HTR-8/SVneo (cell line): ENCODE data around the gene REPS2.

Experiments
- DNase-seq: peaks from one replicate; pipeline ENCODE4 v3.0.0; 2011; ENCODE audit warnings: low spot score, mixed read lengths; ENCODE audit not compliant: insufficient read length
- FAIRE-seq: peaks from 2 replicates; lab custom pipeline; 2011; peaks lifted over from hg19 to GRCh38; lab: Jason Lieb, UNC

The REPS2 gene

DNA sequence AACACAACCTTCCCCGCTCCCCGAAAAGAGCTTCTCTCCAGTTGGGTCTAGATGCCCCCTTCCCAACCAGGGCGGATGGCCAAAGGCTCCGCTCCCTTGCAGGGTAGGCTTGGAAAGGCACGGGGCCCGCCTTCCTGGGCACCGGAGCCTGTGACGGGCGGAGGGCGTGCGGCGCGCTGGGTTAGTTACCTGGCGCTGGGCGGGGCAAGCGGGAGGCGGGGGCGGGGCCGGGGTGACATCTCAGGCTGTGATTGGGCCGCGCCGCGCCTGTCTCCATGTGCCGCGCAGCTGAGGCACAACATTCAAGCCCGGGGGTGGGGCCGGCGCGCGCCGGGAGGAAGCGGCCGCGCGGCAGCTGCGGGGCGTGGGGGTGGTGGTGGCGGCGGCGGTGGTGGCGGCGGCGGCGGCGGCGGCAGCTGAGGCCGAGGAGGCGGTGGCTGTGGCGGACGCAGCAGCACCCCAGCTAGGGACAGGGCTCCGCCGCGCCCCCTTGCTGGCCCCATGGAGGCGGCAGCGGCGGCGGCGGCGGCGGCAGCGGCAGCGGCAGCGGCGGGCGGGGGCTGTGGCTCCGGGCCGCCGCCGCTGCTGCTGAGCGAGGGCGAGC, at the start of gene REPS2:
TSS of gene REPS2 (plus strand) at position 298 of the 604 bp plus-strand sequence. CDS start at position 502, 204 bp downstream.
- peak; percentile 73 for FAIRE-seq
- DNase-seq = peak; percentile 84

DNA sequence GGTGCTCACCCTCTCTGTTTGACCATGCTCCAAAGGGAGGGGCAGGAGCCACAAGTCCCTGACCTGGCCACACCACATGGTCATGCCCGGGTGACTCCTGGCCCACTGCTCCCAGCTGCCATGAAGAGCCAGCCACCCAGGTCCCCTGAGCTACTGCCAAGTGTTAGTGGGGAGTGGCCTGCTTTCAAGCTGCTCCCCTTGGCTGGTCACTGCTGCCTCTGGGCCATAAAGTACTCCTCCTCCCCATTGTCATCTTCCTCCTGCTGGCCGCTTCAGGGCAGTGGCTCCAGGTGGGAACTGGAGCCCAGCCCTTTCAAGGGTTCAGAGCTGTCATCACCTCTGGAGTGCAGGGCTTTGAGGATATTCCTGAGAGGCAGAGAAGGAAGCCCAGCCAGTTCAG, 49.0 kb upstream of the REPS2 start:
- no peak for DNase-seq
- FAIRE-seq = no peak

DNA sequence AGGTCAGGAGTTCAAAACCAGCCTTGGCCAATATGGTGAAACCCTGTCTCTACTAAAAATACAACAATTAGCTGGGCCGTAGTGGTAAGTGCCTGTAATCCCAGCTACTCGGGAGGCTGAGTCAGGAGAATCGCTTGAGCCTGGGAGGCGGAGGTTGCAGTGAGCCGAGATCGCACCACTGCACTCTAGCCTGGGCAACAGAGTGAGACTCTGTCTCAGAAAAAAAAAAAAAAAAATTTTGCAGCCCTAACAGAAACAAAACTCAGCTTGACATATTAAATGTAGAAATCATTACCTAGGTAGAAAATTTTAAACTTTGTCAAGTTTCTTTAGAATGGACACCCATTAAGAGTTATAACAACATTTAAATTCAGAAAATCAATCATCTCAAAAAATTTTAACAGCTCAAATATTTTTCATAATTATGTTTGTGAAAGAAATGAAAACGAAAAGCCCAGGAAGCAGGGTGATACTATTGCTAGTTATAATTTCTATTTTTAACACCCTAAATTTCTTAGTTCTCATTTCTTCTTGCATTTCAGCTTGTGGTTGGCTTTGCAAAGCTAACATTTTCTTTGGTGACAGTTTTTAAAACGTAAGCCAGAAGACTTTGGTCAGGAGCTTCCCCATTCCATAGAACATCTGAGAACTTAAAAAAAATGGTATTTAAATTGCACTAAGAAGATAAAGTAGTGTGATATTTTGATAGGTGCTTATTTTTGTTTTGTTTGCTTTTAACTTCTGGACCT, 43.0 kb upstream of the REPS2 start:
- FAIRE-seq (no peak), DNase-seq (no peak)

DNA sequence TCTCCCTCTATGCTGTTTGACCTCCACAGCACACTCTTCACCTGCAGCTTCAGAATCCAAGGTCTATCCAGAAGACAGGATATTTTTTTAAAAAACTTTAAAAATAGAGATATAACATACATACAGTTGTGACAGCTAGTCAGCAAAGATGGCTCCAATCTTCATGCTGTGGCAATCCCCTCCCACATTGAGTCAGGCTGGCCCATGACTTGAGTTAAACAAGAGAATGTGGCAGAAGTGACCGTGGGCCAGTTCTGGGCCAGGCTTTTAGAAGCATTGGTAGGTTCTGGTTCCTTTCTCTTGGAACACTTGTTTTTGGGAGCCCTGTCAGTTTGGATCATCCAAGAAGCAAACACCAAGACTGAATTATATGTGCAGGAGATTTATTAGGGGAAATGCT, 36.1 kb upstream of the REPS2 start:
- FAIRE-seq = no peak
- no peak for DNase-seq

DNA sequence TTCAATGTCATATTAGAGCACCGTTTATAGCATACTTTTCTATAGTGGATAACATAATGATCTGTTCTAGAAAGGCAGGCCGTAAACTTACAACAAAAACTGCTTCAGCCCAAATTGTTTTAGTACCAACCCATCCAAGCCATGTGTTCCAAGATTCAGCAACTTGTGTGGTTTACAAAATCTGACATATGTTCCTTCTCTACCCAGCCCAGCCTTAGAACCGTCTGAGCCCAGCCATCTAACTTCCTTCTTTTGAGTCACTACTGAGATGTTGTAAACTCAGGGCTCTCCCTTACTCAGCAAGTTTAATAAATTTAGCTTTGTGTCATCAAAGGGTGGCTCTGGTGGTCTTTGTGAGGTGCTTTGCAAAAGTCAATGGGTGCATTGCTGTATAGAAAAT, 32.4 kb upstream of the REPS2 start:
- DNase-seq (no peak), FAIRE-seq (no peak)

DNA sequence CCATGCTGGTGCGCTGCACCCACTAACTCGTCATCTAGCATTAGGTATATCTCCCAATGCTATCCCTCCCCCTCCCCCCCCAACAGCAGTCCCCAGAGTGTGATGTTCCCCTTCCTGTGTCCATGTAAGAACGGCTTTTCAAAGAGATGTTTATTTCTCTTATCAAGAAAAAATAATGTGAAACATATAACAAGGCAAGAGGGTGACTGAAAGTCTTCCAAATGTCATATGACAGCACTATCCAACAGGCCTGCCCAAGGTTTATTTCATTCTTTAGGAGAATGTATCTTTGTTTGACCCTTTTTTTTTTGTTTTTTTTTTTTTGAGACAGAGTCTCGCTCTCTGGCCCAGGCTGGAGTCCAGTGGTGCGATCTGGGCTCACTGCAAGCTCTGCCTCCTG, 29.9 kb upstream of the REPS2 start:
- DNase-seq = no peak
- FAIRE-seq = no peak

DNA sequence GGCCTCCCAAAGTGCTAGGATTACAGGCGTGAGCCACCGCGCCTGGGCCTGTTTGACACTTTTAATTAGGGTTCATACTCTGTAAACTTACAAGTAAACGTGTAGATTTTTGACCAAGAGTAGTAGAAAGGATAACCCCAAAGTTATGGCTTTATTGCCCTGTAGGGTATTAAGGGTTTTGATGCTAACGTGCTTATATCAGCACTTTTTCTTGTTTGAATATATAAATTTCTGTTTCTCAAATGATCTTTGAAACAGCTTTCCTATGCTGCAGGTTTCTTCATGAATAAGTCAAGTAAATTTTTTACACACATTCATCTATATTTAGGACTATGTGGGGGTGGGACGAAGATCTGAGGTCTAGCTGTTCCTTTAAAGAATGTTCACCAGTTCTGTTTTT, 29.3 kb upstream of the REPS2 start:
- FAIRE-seq = no peak
- no peak for DNase-seq

DNA sequence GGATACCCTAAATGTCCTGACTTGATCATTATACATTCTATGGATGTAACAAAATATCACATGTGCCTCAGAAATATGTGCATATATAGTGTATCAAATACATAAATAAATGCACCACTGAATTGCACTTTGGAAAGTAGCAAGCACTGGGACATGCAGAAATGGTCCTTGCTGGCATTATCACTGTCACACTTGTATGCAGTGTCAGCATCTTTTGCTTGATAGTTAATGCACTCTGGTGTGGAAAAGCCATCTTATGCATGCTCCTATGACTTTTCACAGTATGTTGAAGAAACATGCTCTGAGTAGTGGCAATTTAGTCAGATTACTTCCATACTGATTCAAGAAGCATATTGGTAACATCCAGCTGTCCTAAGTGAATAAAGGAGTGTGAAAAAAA, 27.5 kb upstream of the REPS2 start:
- DNase-seq (no peak), FAIRE-seq (no peak)

DNA sequence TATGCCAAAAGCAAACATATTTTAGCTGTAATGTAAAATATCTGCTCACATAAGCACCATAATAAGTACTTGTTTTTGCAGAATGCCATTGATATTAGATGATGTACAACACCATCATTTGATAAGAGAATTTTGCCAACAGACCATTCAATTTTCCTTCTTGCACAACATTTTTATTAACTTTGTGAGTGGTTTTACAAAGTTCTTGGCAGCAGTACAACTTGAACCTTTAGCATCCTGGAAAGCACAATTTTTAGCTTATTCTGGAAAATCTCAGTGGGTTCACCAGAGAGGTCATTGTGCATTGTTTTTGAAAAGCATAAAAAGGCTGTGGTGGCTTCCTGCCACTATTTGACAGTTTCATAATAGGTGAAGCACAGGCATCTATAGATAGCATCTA, 26.4 kb upstream of the REPS2 start:
- FAIRE-seq (no peak), DNase-seq (no peak)

DNA sequence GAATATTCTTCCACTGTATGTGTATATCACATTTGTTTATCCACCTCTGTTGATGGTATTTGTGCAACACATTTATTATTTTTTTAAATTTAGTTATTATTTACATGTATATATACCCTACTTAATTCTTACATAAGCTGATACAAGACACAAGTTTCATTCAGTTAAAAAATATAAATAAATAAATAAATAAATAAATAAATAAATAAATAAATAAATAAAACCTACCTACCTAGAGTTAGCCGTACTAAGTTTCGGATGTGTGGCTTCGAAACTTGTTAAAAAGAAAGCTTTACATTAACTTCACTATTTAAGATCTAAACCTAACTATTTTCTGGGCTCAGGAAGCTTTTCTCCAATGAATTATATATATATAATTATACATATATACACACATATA, 23.3 kb upstream of the REPS2 start:
- FAIRE-seq (no peak), DNase-seq (no peak)

DNA sequence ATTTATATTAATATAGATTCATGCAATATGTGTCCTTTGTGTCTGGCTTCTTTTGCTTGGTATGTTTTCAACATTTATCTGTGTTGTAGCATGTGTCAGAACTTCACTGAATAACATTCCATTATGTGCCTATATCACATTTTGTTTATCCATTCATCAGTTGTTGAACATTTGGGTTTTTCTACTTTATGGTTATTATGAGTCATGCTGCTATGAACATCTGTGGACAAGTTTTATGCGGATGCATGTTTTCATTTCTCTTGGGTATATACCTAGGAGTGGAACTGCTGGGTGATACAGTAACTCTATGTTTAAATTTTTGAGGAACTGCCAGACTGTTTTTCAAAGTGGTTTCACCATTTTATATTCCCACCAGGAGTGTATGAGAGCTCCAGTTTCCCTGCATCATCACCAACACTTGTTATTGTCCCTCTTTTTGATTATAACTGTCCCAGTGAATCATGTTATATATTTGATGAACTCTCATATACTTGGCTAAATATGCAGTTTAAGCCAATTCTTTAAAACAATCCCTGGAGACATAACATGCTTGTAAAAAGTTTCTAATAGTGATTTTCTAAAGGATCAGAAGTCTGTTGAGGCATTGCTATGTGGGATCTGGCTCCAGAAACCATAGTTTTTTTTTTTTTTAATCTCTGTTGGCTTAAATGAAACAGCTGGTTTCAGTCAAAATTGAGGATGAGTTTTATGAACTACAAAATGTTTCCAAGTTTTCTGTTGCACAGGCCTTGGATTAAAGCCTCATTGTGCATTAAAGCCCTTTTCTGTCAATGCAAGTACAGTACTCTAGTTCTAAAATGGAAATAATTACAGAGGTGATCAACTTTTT, 21.6 kb upstream of the REPS2 start:
- no peak for FAIRE-seq

DNA sequence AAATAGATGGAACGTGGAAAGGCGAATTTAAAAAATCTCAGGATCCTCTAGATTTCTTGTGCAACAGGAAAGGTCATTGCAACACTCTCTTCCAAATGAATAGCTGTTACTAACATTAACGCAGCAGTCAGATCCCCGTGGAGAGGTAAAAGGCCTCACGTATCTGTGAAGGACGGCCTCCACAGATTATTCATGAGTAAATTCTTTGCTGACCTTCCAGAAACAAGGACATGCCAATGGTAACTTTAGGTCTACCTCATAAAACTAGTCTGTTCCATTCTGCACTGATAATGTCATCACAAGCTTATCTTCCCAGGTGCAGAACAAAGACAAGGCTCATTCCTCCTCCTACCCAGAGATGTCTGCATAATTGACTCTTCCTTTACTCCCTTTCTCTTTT, 16.1 kb upstream of the REPS2 start:
- FAIRE-seq (no peak), DNase-seq (no peak)

More for the DNA sequence above, 21.6 kb upstream of the REPS2 start:
- DNase-seq = no peak

DNA sequence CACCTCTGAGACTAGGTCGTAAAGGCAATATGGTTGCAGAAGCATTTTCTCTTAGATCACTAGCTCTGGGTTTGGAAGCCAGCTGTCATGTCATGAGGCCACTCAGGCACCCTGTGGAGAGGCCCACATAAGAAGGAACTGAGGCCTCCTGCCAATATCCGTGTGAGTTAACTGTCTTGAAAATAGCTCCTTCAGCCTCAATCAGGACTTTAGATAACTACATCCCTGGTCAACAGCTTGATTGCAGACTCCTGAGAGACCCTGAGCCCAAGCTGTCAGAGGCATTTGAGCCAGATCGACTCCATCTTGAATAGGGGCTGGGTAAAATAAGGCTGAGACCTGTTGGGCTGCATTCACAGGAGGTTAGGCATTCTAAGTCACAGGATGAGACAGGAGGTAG, 15.1 kb upstream of the REPS2 start:
- FAIRE-seq = no peak

DNA sequence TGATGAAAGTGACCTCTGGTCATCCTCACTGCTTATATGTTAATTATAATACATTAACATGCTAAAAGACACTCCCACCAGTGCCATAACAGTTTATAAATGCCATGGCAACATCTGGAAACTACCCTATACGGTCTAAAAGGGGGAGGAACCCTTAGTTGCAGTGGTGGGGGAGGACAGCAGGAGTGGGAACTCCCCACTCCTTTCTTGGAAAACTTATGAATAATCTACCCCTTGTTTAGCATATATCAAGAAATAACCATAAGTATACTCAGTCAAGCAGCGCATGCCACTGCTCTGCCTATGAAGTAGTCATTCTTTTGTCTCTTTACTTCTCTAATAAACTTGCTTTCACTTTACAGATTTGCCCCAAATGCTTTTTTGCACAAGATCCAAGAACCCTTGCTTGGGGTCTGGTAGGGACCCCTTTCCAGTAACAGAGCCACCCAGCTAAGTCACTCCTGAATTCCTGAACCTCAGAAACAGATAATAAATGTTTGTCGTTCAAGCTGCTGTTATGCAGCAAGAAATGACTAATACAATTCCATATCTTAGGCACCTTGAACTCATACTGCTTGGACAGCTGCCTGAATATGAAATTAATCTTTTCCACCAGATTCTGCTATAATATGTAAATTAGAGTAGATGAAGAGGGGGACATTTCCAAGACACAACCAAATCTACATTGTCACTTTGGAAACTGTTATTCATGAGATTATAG, 14.4 kb upstream of the REPS2 start:
- FAIRE-seq (no peak), DNase-seq (no peak)

More for the DNA sequence above, 15.1 kb upstream of the REPS2 start:
- DNase-seq = no peak

DNA sequence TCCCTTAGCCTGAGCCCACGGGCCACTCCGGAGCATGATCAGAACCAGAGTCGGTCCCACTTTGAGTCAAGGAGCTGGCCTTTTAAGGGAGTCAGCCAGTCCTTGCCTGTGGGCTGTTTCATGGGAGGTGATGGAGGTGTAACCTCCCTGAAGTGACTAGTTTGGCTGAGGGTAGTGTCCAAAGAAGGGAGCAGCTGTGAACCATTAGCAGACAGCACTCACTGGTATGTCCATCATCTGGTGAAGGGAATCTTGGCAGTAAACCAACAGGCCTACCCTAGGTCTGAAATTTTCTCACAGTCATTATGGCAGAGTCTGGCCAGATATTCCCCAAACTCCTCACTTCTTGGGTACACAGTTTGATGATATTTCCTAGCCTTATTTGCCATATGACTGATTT, 12.3 kb upstream of the REPS2 start:
- no peak for DNase-seq
- FAIRE-seq = no peak

DNA sequence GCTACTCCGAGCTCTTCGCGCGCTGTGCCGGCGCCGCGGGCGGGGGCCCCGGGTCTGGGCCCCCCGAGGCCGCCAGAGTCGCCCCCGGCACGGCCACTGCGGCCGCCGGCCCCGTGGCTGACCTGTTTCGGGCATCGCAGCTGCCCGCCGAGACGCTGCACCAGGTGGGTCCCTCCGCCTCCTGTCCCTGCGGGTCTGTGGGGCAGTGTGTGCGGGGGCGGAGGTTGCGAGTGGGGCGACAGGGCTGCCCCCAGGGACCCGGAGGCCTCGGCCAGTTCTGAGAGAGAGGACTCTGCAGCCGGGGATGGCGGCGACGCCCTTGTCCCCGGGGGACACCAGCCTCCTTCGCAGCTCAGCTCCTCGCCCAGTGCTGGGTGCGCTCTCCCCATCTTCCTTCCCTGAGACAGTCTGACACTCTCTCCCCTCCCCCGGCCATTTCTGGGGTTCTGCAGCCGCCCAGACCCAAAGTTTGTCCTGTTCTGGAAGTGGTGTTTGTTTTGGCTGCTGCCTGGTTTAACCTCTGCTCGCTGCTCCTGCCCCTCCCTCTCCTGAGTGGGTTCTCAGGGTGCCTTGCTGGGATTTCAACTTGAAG, 609 bp downstream of the REPS2 start:
- DNase-seq (no peak), FAIRE-seq (no peak)

DNA sequence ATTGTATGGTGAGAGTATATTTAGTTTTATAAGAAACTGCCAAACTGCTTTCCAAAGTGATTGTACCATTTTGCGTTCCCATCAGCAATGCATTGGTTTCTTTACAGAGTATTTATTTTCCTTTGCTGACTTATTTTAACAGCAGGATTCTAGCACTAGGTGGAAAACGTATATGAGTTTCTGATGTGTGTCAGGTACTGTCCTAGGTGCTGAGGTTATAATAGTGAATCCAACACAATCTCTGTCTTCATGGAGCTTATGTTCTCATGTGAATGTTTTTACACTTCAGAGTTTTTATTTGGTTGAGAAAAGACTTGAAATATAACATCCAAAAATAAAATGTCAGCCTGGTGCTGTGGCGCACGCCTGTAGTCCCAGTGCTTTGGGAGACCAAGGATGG, 4.0 kb downstream of the REPS2 start:
- DNase-seq = no peak
- no peak for FAIRE-seq

DNA sequence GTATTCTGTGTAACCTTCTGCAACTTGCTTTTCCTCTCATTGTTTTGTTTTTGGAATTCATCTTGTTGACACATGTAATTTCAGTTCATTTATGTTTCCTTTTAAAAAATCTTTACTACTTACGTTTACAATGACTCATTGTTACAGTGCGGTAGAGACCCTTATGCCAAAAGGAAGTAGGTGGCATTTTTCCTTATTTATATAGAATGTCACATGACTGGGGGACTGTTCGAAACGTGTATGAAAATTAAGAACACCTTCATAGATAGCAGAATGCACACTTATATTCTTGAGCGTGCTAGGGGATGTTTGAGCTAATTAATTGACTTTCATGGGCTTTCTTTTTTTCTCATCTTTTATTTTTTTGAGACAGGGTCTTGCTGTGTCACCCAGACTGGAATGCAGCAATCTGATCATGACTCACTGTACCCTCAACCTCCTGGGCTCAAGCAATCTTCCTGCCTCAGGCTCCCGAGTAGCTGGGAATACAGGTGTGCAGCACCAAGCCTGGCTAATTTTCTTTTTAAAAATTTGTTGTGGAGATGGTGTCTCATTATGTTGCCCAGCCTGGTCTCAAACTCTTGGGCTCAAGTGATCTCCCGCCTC, 7.3 kb downstream of the REPS2 start:
- DNase-seq (peak; percentile 38), FAIRE-seq (no peak)

DNA sequence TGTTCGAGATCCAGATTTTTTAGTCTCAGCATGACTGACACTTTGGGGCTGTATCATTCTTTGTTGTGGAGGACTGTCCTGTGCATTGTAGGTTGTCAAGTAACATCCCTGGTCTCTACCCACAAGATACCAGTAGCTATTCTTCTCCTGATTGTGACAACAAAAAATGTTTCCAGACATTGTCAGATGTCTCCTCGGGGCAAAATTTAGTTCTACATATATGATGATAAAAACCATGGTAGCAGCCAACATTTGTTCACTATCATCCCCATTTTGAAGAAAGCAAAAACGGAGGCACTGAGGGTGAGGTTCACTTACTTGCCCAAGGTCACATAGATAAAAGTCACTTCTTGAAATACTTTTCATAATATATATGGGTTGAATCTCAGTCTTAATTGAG, 11.3 kb downstream of the REPS2 start:
- no peak for FAIRE-seq
- DNase-seq = no peak

DNA sequence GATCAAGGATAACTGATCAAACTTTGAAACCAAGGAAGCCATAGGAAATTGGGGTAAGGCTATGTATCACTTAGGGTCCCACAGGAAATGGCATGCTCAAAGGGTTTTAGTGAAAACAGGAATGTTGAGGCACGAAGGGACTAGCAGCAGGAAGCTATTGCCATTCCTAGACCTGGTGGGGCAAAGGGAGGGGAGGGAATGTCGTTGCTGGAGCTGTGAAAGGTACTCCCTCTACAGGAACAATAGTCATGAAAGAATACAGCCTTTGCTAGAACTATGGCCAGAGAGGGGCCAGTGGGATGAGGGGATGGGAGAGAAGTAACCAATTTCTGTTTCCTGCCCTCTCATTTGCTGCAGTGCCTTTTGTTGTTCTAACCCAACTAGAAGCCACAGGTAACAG, 11.9 kb downstream of the REPS2 start:
- DNase-seq (no peak), FAIRE-seq (no peak)
